IPS-18a (cell line): ENCODE measurements around the gene TMC4.
A peak's percentile ranks its signal among the peaks of the same experiment; 100 is the strongest.
"Not testable (repeated sequence)": the region's sequence is repeated elsewhere in the genome, so short reads cannot be mapped to it uniquely, and the experiment has no call there.

Experiments
- H3K27ac ChIP-seq: one replicate; pipeline ENCODE4 v1.5.1; 2013; ENCODE audit warnings: low read length
- H3K27me3 ChIP-seq: one replicate; pipeline ENCODE4 v1.6.1; 2013; ENCODE audit warnings: mild to moderate bottlenecking, low read length; ENCODE audit not compliant: control insufficient read depth, insufficient read depth
- H3K36me3 ChIP-seq: one replicate; pipeline ENCODE4 v1.6.1; 2013; ENCODE audit warnings: low read depth, low read length; ENCODE audit not compliant: control insufficient read depth
- H3K4me1 ChIP-seq: one replicate; pipeline ENCODE4 v1.6.1; 2013; ENCODE audit warnings: low read depth, low read length; ENCODE audit not compliant: control insufficient read depth
- H3K4me3 ChIP-seq: one replicate; pipeline ENCODE4 v1.5.1; 2013; ENCODE audit warnings: low read length
- H3K9ac ChIP-seq: one replicate; pipeline ENCODE4 v1.6.1; 2013; ENCODE audit warnings: mild to moderate bottlenecking, low read length, moderate library complexity
- H3K9me3 ChIP-seq: one replicate; pipeline ENCODE4 v1.6.1; 2013; ENCODE audit warnings: low read depth, low read length; ENCODE audit not compliant: control insufficient read depth

Gene TMC4

GRCh38 chr19:54201172-54201701, 28.3 kb upstream of the TMC4 start:
- Histone ChIP-seq H3K9ac (peak overlapping the region; percentile 96), H3K4me1 (peaks cover 19% of the 10 kb centered on the region), H3K27me3 (no peaks in the 10 kb centered on the region), H3K9me3 (no peaks in the 10 kb centered on the region), H3K36me3 (peaks cover 50% of the 10 kb centered on the region), H3K27ac (peak overlapping the region; percentile 93), H3K4me3 (peak overlapping the region; percentile 77)

- no peak overlapping the region for H3K27ac ChIP-seq
- no peaks in the 10 kb centered on the region for H3K27me3 ChIP-seq
- H3K4me1 ChIP-seq = peaks cover 17% of the 10 kb centered on the region
- peaks cover 33% of the 10 kb centered on the region for H3K36me3 ChIP-seq
- no peak overlapping the region for H3K9ac ChIP-seq
- no peaks in the 10 kb centered on the region for H3K9me3 ChIP-seq
- no peak overlapping the region for H3K4me3 ChIP-seq
Measured at GRCh38 chr19:54199401-54199800, 26.4 kb upstream of the TMC4 start.

- H3K36me3 ChIP-seq = peaks cover 22% of the 10 kb centered on the region
- H3K4me1 ChIP-seq = peaks cover 8% of the 10 kb centered on the region
- H3K27me3 ChIP-seq = no peaks in the 10 kb centered on the region
- no peaks in the 10 kb centered on the region for H3K9me3 ChIP-seq
- no peak overlapping the region for H3K27ac ChIP-seq
- H3K9ac ChIP-seq = no peak overlapping the region
- no peak overlapping the region for H3K4me3 ChIP-seq
Measured at GRCh38 chr19:54197121-54197520, 24.2 kb upstream of the TMC4 start.

- Histone ChIP-seq H3K27me3 (no peaks in the 10 kb centered on the region), H3K27ac (no peak overlapping the region), H3K4me1 (peaks cover 5% of the 10 kb centered on the region), H3K9me3 (no peaks in the 10 kb centered on the region), H3K9ac (no peak overlapping the region), H3K36me3 (peaks cover 16% of the 10 kb centered on the region), H3K4me3 (no peak overlapping the region)
Measured at GRCh38 chr19:54196536-54196935, 23.6 kb upstream of the TMC4 start.

GRCh38 chr19:54194463-54194862, 21.5 kb upstream of the TMC4 start:
- H3K9ac ChIP-seq, H3K9me3 ChIP-seq, H3K4me1 ChIP-seq, H3K27ac ChIP-seq, H3K27me3 ChIP-seq, H3K4me3 ChIP-seq: not testable (repeated sequence)
- H3K36me3 ChIP-seq = peaks cover 13% of the 10 kb centered on the region

GRCh38 chr19:54193011-54193410, 20.1 kb upstream of the TMC4 start:
- H3K4me1 ChIP-seq = peaks cover 9% of the 10 kb centered on the region
- no peak overlapping the region for H3K4me3 ChIP-seq
- H3K36me3 ChIP-seq = peaks cover 13% of the 10 kb centered on the region
- H3K27ac ChIP-seq = no peak overlapping the region
- H3K9ac ChIP-seq = no peak overlapping the region
- H3K9me3 ChIP-seq = no peaks in the 10 kb centered on the region
- no peaks in the 10 kb centered on the region for H3K27me3 ChIP-seq

- Histone ChIP-seq H3K27ac (no peak overlapping the region), H3K9ac (peak overlapping the region; percentile 94), H3K9me3 (no peaks in the 10 kb centered on the region), H3K36me3 (peaks cover 13% of the 10 kb centered on the region), H3K4me3 (peak overlapping the region; percentile 90), H3K27me3 (no peaks in the 10 kb centered on the region), H3K4me1 (peaks cover 10% of the 10 kb centered on the region)
Measured at GRCh38 chr19:54191811-54192453, 19.0 kb upstream of the TMC4 start.

- Histone ChIP-seq H3K27me3 (no peaks in the 10 kb centered on the region), H3K36me3 (peaks cover 13% of the 10 kb centered on the region), H3K9me3 (no peaks in the 10 kb centered on the region), H3K4me3 (peak within 1 kb of the TSS; percentile 90), H3K4me1 (peaks cover 10% of the 10 kb centered on the region), H3K27ac (peak within 1 kb of the TSS; percentile 98), H3K9ac (peak within 1 kb of the TSS; percentile 94)
Measured at GRCh38 chr19:54191011-54191810, 18.3 kb upstream of the TMC4 start, which contains the start of gene TSEN34. TSS of gene TSEN34 (plus strand) at chr19:54191308. CDS start at chr19:54191365, 57 bp downstream.

- Histone ChIP-seq H3K36me3 (peaks cover 13% of the 10 kb centered on the region), H3K9me3 (no peaks in the 10 kb centered on the region), H3K27me3 (no peaks in the 10 kb centered on the region), H3K9ac (peak overlapping the region; percentile 94), H3K4me1 (peaks cover 10% of the 10 kb centered on the region), H3K4me3 (peak overlapping the region; percentile 90), H3K27ac (peak overlapping the region; percentile 98)
Measured at GRCh38 chr19:54190503-54191010, 17.6 kb upstream of the TMC4 start.

GRCh38 chr19:54189735-54190502, 17.0 kb upstream of the TMC4 start:
- H3K27ac ChIP-seq = peak overlapping the region; percentile 98
- no peaks in the 10 kb centered on the region for H3K9me3 ChIP-seq
- H3K36me3 ChIP-seq = peaks cover 17% of the 10 kb centered on the region
- no peaks in the 10 kb centered on the region for H3K27me3 ChIP-seq
- peak overlapping the region; percentile 94 for H3K9ac ChIP-seq
- peak overlapping the region; percentile 84 for H3K4me3 ChIP-seq
- peaks cover 10% of the 10 kb centered on the region for H3K4me1 ChIP-seq

GRCh38 chr19:54189145-54189734, 16.3 kb upstream of the TMC4 start, which contains the start of gene MBOAT7:
TSS of gene MBOAT7 (minus strand) at chr19:54189580. CDS start at chr19:54188508, 1,072 bp downstream.
- H3K36me3 ChIP-seq = peaks cover 14% of the 10 kb centered on the region
- H3K27me3 ChIP-seq = no peaks in the 10 kb centered on the region
- H3K9me3 ChIP-seq = no peaks in the 10 kb centered on the region
- peak within 1 kb of the TSS; percentile 94 for H3K9ac ChIP-seq
- H3K4me3 ChIP-seq = peak within 1 kb of the TSS; percentile 84
- H3K27ac ChIP-seq = peak within 1 kb of the TSS; percentile 98
- H3K4me1 ChIP-seq = peaks cover 10% of the 10 kb centered on the region
